Renal pelvis (tissue), 4 donors: ENCODE measurements around the gene SFTPB. TPM values are rescaled to one million over a fixed set of nuclear protein-coding genes. Genes with fewer than 3 reads are reported as not detected.

Experiments
- DNase-seq: peaks from one replicate; pipeline ENCODE4 v3.0.0-alpha.2; 2013
- polyA plus RNA-seq, 3 donors: library from polyadenylated mRNA; unstranded; fragments of 120-200 nt; gene quantifications; one replicate each; pipeline ENCODE4 v1.2.1, GENCODE V29; 2013; ENCODE audit not compliant: insufficient read length in 3 of 3

Gene SFTPB
- polyA plus RNA-seq, 3 donors = 0.09 to 0.16 (median 0.15) TPM

- no peak for DNase-seq
These were observed 34.8 kb upstream of the SFTPB start for GRCh38 chr2:85702800-85703199.

- no peak for DNase-seq
These were observed 34.2 kb upstream of the SFTPB start for GRCh38 chr2:85702172-85702571.

GRCh38 chr2:85699325-85699724 lies 31.3 kb upstream of the SFTPB start:
- no peak for DNase-seq

- no peak for DNase-seq
These were observed 30.9 kb upstream of the SFTPB start for GRCh38 chr2:85698880-85699254.

- no peak for DNase-seq
These were observed 30.3 kb upstream of the SFTPB start for GRCh38 chr2:85698184-85698879.

GRCh38 chr2:85697716-85698115 lies 29.7 kb upstream of the SFTPB start:
- no peak for DNase-seq

GRCh38 chr2:85697096-85697495 lies 29.1 kb upstream of the SFTPB start:
- no peak for DNase-seq

- DNase-seq = no peak
These were observed 28.0 kb upstream of the SFTPB start for GRCh38 chr2:85695691-85696668.

GRCh38 chr2:85695121-85695520 lies 27.1 kb upstream of the SFTPB start:
- no peak for DNase-seq

GRCh38 chr2:85694052-85695025 lies 26.3 kb upstream of the SFTPB start, which contains the start of gene GNLY:
Gene GNLY (plus strand): TSS chr2:85694358. CDS start chr2:85694419, 61 bp downstream.
- no peak for DNase-seq

GRCh38 chr2:85692039-85692645 lies 24.1 kb upstream of the SFTPB start:
- no peak for DNase-seq

- no peak for DNase-seq
These were observed 22.9 kb upstream of the SFTPB start for GRCh38 chr2:85690932-85691331.

- DNase-seq = no peak
These were observed 16.8 kb upstream of the SFTPB start for GRCh38 chr2:85684806-85685205.

GRCh38 chr2:85684380-85684779 lies 16.4 kb upstream of the SFTPB start:
- DNase-seq = no peak

- no peak for DNase-seq
These were observed 14.4 kb upstream of the SFTPB start for GRCh38 chr2:85682378-85682777.

GRCh38 chr2:85681776-85682175 lies 13.8 kb upstream of the SFTPB start:
- no peak for DNase-seq

- no peak for DNase-seq
These were observed 13.4 kb upstream of the SFTPB start for GRCh38 chr2:85681372-85681763.

GRCh38 chr2:85680707-85681371 lies 12.8 kb upstream of the SFTPB start:
- no peak for DNase-seq

GRCh38 chr2:85678794-85679672 lies 11.0 kb upstream of the SFTPB start:
- peak; percentile 62 for DNase-seq

- DNase-seq = no peak
These were observed 10.4 kb upstream of the SFTPB start for GRCh38 chr2:85678377-85678776.
